Breast epithelium (tissue), 4 donors: Measurements from ENCODE around the gene WDFY2. TPM values are rescaled to one million over a fixed set of nuclear protein-coding genes. Genes with fewer than 3 reads are reported as not detected.
A peak's percentile ranks its signal among the peaks of the same experiment; 100 is the strongest.

Source experiments
- DNase-seq, 2 donors: peaks; one replicate each; pipeline ENCODE4 v3.0.0-alpha.2; 2019; ENCODE audit warnings: low spot score in 2 of 2
- H3K27ac ChIP-seq, 2 donors: fragments of 200-600 bp; sonication (generic) in 1 of 2; one replicate each; pipeline ENCODE4 v1.5.1; 2016 to 2019; ENCODE audit warnings: mild to moderate bottlenecking in 1 of 2
- H3K27me3 ChIP-seq, 2 donors: fragments of 200-600 bp; sonication (generic) in 1 of 2; one replicate each; pipeline versions ENCODE4 v1.5.1 to v1.6.0; 2017 to 2019; ENCODE audit warnings: control low read depth in 1 of 2, mild to moderate bottlenecking in 1 of 2
- H3K36me3 ChIP-seq: fragments of 200-600 bp; one replicate; pipeline ENCODE4 v1.5.1; 2019
- H3K4me1 ChIP-seq, 2 donors: fragments of 200-600 bp; sonication (generic); one replicate each; pipeline ENCODE4 v1.5.1; 2016 to 2019; ENCODE audit warnings: control low read depth in 1 of 2
- H3K4me3 ChIP-seq, 3 donors: fragments of 200-600 bp; sonication (generic); 1 replicate in 2 of 3; 2 replicates in 1 of 3; pipeline ENCODE4 v1.5.1; 2016 to 2019; ENCODE audit warnings: mild to moderate bottlenecking in 3 of 3, moderate library complexity in 2 of 3
- H3K9me3 ChIP-seq, 2 donors: fragments of 200-600 bp; sonication (generic) in 1 of 2; one replicate each; pipeline ENCODE4 v1.5.1; 2016 to 2019; ENCODE audit warnings: control low read depth in 1 of 2
- CTCF ChIP-seq, 3 donors: fragments of 450-650 bp; IDR thresholded peaks; one replicate each; pipeline ENCODE4 v1.5.1; 2016 to 2017; ENCODE audit warnings: antibody characterized with exemption in 3 of 3, mild to moderate bottlenecking in 3 of 3, moderate library complexity in 3 of 3
- POLR2A ChIP-seq: fragments of 450-650 bp; IDR thresholded peaks from one replicate; pipeline ENCODE4 v1.6.1; 2016; ENCODE audit warnings: antibody characterized with exemption, mild to moderate bottlenecking, moderate library complexity
- POLR2AphosphoS5 ChIP-seq, 3 donors: sonication (generic); formaldehyde crosslinking; IDR thresholded peaks; one replicate each; pipeline ENCODE4 v1.6.1; 2017; ENCODE audit warnings: antibody characterized with exemption in 3 of 3
- intact Hi-C: fragments of 100-400 bp; cut with DNase I; formaldehyde crosslinking; loops from one replicate; pipeline ENCODE4 v1.15.1; 2023; ENCODE audit warnings: low total_unique reads
- total RNA-seq, 3 donors: library from RNA; depleted of rRNA; stranded (reverse); fragments of >200 nt; gene quantifications; one replicate each; pipeline ENCODE4 v1.1.0, GENCODE V29; 2016

Gene WDFY2
- total RNA-seq, 3 donors from 2014 or later = 21.0 to 27.7 (median 21.4) TPM

DNA sequence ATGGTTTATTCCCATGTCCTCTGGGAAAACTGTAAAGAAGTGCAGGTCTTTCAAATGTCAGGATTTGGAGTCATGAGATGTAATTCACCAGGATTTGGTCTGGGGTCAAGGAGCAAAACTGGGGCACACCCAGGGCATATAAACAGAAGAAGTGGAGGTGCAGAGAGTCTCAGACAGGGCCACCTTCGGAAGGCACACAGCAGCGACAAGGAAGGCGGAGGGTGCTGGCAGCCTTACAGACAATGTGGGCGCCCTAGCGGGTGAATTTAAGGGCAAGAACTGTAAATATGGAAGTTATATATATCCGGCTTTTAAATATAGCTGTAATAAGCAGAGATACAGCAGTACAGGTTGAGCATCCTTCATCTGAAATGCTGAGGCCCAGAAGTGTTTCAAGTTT, 188.5 kb downstream of the WDFY2 start:
- no peaks in the 10 kb centered on the region for H3K27me3 ChIP-seq
- no peak for DNase-seq
- H3K4me3 ChIP-seq = no peak overlapping the region
- no peaks in the 10 kb centered on the region for H3K9me3 ChIP-seq
- peaks cover 0 to 13% of the 10 kb centered on the region in 2 donors for H3K4me1 ChIP-seq
- intact Hi-C loops = no loop called here
- no peaks in the 10 kb centered on the region for H3K36me3 ChIP-seq
- no peak for TF ChIP-seq CTCF (IDR thresholded peaks at IDR 0.05)
- no peak for TF ChIP-seq POLR2A
- no peak for TF ChIP-seq POLR2AphosphoS5 (IDR thresholded peaks at IDR 0.05)
- peak overlapping the region; percentile 89 to 97 for H3K27ac ChIP-seq

DNA sequence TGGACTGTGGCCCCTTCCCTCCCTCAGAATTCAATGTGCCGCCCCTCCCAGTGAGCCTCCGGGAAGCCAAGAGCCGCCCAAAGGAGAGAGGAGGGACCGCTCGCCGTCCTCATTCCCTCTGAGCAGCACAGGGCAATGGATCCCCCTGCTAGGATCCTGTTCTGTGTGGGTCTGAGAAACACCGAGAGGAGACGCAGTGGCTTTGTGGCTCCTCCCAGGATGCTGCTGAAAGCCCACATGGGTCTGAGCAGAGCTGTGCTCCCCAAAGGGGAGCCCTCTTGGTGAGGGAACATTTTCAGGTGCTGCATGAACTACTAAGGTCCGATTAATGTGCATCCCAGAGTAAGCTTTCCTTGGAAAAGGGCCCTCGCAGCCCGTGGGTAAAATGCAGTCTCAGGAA, 189.3 kb downstream of the WDFY2 start:
- TF ChIP-seq CTCF (IDR thresholded peaks at IDR 0.05) (no peak), POLR2A (no peak), POLR2AphosphoS5 (IDR thresholded peaks at IDR 0.05) (no peak)
- Histone ChIP-seq H3K27ac (no peak overlapping the region), H3K36me3 (no peaks in the 10 kb centered on the region), H3K4me1 (peaks cover 0 to 13% of the 10 kb centered on the region in 2 donors), H3K4me3 (no peak overlapping the region), H3K9me3 (no peaks in the 10 kb centered on the region), H3K27me3 (no peaks in the 10 kb centered on the region)
- no peak for DNase-seq
- intact Hi-C loops = no loop called here

DNA sequence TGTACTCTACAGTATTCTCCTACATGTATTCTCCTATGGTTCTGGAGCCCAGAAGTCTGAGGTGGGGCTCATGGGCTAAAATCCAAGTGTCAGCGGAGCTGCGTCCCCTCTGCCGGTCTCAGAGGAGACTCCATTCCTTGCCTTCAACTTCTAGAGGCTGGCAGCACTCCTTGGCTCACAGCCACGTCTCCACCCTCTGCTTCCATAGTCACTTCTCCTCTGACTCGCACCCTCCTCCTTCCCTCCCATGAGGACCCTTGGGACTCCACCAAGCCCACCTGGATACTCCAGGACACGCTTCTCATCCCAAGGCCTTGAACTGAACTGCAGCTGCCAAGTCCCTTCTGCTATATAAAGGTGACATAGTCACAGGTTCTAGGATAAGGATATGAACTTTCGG, 191.9 kb downstream of the WDFY2 start:
- TF ChIP-seq POLR2A = no peak
- no peak for TF ChIP-seq CTCF (IDR thresholded peaks at IDR 0.05)
- no peak for TF ChIP-seq POLR2AphosphoS5 (IDR thresholded peaks at IDR 0.05)
- intact Hi-C loops = no loop called here
- no peak for DNase-seq
- Histone ChIP-seq H3K9me3 (no peaks in the 10 kb centered on the region), H3K4me1 (peaks cover 0 to 1% of the 10 kb centered on the region in 2 donors), H3K27ac (no peak overlapping the region), H3K4me3 (no peak overlapping the region), H3K27me3 (no peaks in the 10 kb centered on the region), H3K36me3 (no peaks in the 10 kb centered on the region)

GRCh38 chr13:51777921-51778320, 193.7 kb downstream of the WDFY2 start:
- no peaks in the 10 kb centered on the region for H3K4me1 ChIP-seq
- no peak overlapping the region for H3K4me3 ChIP-seq
- TF ChIP-seq POLR2A (no peak), CTCF (IDR thresholded peaks at IDR 0.05) (no peak), POLR2AphosphoS5 (IDR thresholded peaks at IDR 0.05) (no peak)
- no peaks in the 10 kb centered on the region for H3K9me3 ChIP-seq
- no peaks in the 10 kb centered on the region for H3K36me3 ChIP-seq
- no peaks in the 10 kb centered on the region for H3K27me3 ChIP-seq
- intact Hi-C loops = no loop called here
- DNase-seq = no peak
- H3K27ac ChIP-seq = peak overlapping the region; percentile 17 to 76

DNA sequence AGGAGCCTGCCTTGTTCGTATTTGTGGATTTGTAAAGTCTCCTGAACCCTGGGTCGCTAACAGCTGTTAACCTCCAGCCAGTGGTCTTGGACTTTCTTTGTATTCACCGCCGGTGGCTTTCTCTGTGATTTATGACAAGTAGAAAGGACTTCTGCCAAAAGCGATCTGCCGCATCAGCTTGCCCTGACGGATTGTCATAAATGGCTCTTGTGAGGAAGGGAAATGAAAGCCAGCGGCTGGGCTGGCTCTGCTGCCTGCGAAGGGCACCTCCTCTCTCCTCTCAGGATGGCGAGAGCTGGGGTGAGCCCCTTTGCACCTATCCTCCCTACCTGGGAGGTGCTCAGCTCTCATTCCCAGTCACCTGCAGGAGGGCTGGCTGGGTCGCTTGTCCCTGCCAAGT, 194.1 kb downstream of the WDFY2 start:
- peak overlapping the region; percentile 17 to 76 for H3K27ac ChIP-seq
- intact Hi-C loops = no loop called here
- H3K4me3 ChIP-seq = peak overlapping the region in 1 of 3 donors; percentile 7
- no peak for DNase-seq
- TF ChIP-seq POLR2A (no peak), POLR2AphosphoS5 (IDR thresholded peaks at IDR 0.05) (no peak), CTCF (IDR thresholded peaks at IDR 0.05) (no peak)
- H3K9me3 ChIP-seq = no peaks in the 10 kb centered on the region
- H3K27me3 ChIP-seq = no peaks in the 10 kb centered on the region
- no peaks in the 10 kb centered on the region for H3K4me1 ChIP-seq
- no peaks in the 10 kb centered on the region for H3K36me3 ChIP-seq
